Pancreas (tissue), 10 donors: Measurements from ENCODE around the gene RNF224. TPM values are rescaled to one million over a fixed set of nuclear protein-coding genes. Genes with fewer than 3 reads are reported as not detected.

Experiments
- ATAC-seq, 4 donors: fragments of 200-7000 bp; cut with Tn5 transposase; one replicate each; pipeline versions ENCODE4 v1.8.0 to v1.9.1; 2020; ENCODE audit warnings: mild to moderate bottlenecking in 4 of 4, moderate library complexity in 4 of 4
- DNase-seq, 6 donors: peaks; one replicate each; pipeline ENCODE4 v3.0.0-alpha.2; 2020
- FAIRE-seq: peaks from 2 replicates; lab custom pipeline; 2012; peaks lifted over from hg19 to GRCh38; lab: Jason Lieb, UNC
- H3K27ac ChIP-seq, 4 donors: fragments of 200-600 bp; sonication (generic); 1 replicate in 3 of 4; 2 replicates in 1 of 4; pipeline versions ENCODE4 v1.5.0 to v1.8.0; 2020
- H3K27me3 ChIP-seq, 4 donors: fragments of 200-600 bp; one replicate each; pipeline ENCODE4 v1.8.0; 2021
- H3K36me3 ChIP-seq, 3 donors: fragments of 200-600 bp; sonication (generic) in 1 of 3; one replicate each; pipeline versions ENCODE4 v1.5.0 to v1.8.0; 2020 to 2021
- H3K4me1 ChIP-seq, 3 donors: fragments of 200-600 bp; one replicate each; pipeline ENCODE4 v1.8.0; 2021
- H3K4me3 ChIP-seq, 4 donors: fragments of 200-600 bp; sonication (generic) in 2 of 4; one replicate each; pipeline versions ENCODE4 v1.5.0 to v1.8.0; 2020 to 2021
- H3K9me3 ChIP-seq, 4 donors: fragments of 200-600 bp; one replicate each; pipeline ENCODE4 v1.8.0; 2021
- CTCF ChIP-seq, 4 donors: fragments of 200-600 bp; sonication (generic) in 3 of 4; IDR thresholded peaks; one replicate each; pipeline versions ENCODE4 v1.5.0 to v1.8.0; 2021; ENCODE audit warnings: antibody characterized with exemption in 4 of 4
- WGBS, 2 donors: extraction: QIAGEN DNeasy Blood & Tissue Kit; methylation state at CpG; one replicate each; pipeline ENCODE4 v1.1.7; 2013; 5-methylcytosine and 5-hydroxymethylcytosine counted together
- intact Hi-C, 3 donors: fragments of 100-400 bp; cut with DNase I; formaldehyde crosslinking; loops; one replicate each; pipeline versions ENCODE4 v1.11.1 to v1.14.2; 2022
- polyA plus RNA-seq, 2 donors: library from polyadenylated mRNA; stranded (reverse); fragments of 200-250 nt; gene quantifications; one replicate each; pipeline ENCODE4 v1.2.3, GENCODE V29; 2013
- total RNA-seq, 6 donors: library from RNA; stranded (reverse); fragmentation: NEBNext Ultra II Directional in 4 of 6; extraction: Animal tissue kit (Norgen Biotek cat#: 25700) in 4 of 6; gene quantifications; one replicate each; pipeline versions ENCODE4 v1.2.1 to v1.2.4, GENCODE V29; 2021 to 2023
- donor health status: healthy with polysubstance abuse.
- donor health status: DM: no; HTN: no; CAD: no; lungs with moderate emphysema.
- donor health status: DM: no; HTN: no; CAD: no.
- donor health status: control.
- donor health status: control.
- donor health status: Bipolar disorder and iron deficiency.
- donor health status: DM: yes; HTN: yes; CAD: no.
- donor health status: DM: no; HTN: no; CAD: no.
- donor health status: DM: no; HTN: no; CAD: no.
- donor health status: DM: yes; HTN: yes; CAD: no.

Gene RNF224
- total and polyA plus RNA-seq, 8 donors, result 0.09 to 0.61 (median 0.61) TPM; not detected in 5

- no peaks in the 10 kb centered on the region for H3K27me3 ChIP-seq
- peaks cover 0 to 46% (median 38%) of the 10 kb centered on the region in 3 donors for H3K36me3 ChIP-seq
- 89 to 90% methylated on average over 48 of the region's 48 CpGs for WGBS, 2 donors
- ATAC-seq, result no peak
- H3K9me3 ChIP-seq, result no peaks in the 10 kb centered on the region
- intact Hi-C loops, result loop anchor here in 1 of 3 donors (5.0 kb wide), 1 partner anchor 68 kb away; no protein-coding TSS in a partner anchor
- peaks cover 19 to 26% (median 25%) of the 10 kb centered on the region in 3 donors for H3K4me1 ChIP-seq
- no peak overlapping the region for H3K27ac ChIP-seq
- DNase-seq, result peak in 1 of 6 donors; percentile 36
- TF ChIP-seq CTCF (IDR thresholded peaks at IDR 0.05), result no peak
- no peak overlapping the region for H3K4me3 ChIP-seq
- no peak for FAIRE-seq
Observed at GRCh38 chr9:137184881-137185660, 42.2 kb upstream of the RNF224 start.

GRCh38 chr9:137185921-137186320 is 41.4 kb upstream of the RNF224 start:
- intact Hi-C loops, result loop anchor here in 1 of 3 donors (5.0 kb wide), 1 partner anchor 69 kb away; no protein-coding TSS in a partner anchor
- Histone ChIP-seq H3K4me3 (no peak overlapping the region), H3K27me3 (no peaks in the 10 kb centered on the region), H3K36me3 (peaks cover 0 to 37% (median 31%) of the 10 kb centered on the region in 3 donors), H3K9me3 (no peaks in the 10 kb centered on the region), H3K27ac (no peak overlapping the region), H3K4me1 (peaks cover 25 to 34% (median 34%) of the 10 kb centered on the region in 3 donors)
- WGBS, 2 donors, result 89 to 92% methylated on average over 19 of the region's 19 CpGs
- TF ChIP-seq CTCF (IDR thresholded peaks at IDR 0.05), result no peak
- no peak for ATAC-seq
- FAIRE-seq, result no peak
- no peak for DNase-seq

GRCh38 chr9:137186385-137186784 is 40.9 kb upstream of the RNF224 start:
- no peaks in the 10 kb centered on the region for H3K9me3 ChIP-seq
- FAIRE-seq, result no peak
- H3K27me3 ChIP-seq, result no peaks in the 10 kb centered on the region
- TF ChIP-seq CTCF (IDR thresholded peaks at IDR 0.05), result no peak
- intact Hi-C loops, result loop anchor here in 1 of 3 donors (5.0 kb wide), 1 partner anchor 69 kb away; no protein-coding TSS in a partner anchor
- ATAC-seq, result no peak
- DNase-seq, result peak in 1 of 6 donors; percentile 61
- peaks cover 0 to 33% (median 27%) of the 10 kb centered on the region in 3 donors for H3K36me3 ChIP-seq
- peak overlapping the region in 1 of 4 donors; percentile 5 for H3K4me3 ChIP-seq
- 37 to 58% methylated on average over 6 of the region's 6 CpGs for WGBS, 2 donors
- no peak overlapping the region for H3K27ac ChIP-seq
- H3K4me1 ChIP-seq, result peaks cover 25 to 37% (median 34%) of the 10 kb centered on the region in 3 donors

- peaks cover 0 to 29% (median 18%) of the 10 kb centered on the region in 3 donors for H3K36me3 ChIP-seq
- no peaks in the 10 kb centered on the region for H3K27me3 ChIP-seq
- TF ChIP-seq CTCF (IDR thresholded peaks at IDR 0.05), result no peak
- ATAC-seq (no peak), FAIRE-seq (no peak), DNase-seq (no peak)
- no peak overlapping the region for H3K27ac ChIP-seq
- no peaks in the 10 kb centered on the region for H3K9me3 ChIP-seq
- intact Hi-C loops, result loop anchor here in 1 of 3 donors (5.0 kb wide), 1 partner anchor 70 kb away; no protein-coding TSS in a partner anchor
- WGBS, 2 donors, result 62 to 68% methylated on average over 15 of the region's 15 CpGs
- H3K4me3 ChIP-seq, result peak overlapping the region; percentile 86 to 97 (median 89)
- peaks cover 25 to 45% (median 34%) of the 10 kb centered on the region in 3 donors for H3K4me1 ChIP-seq
Observed at GRCh38 chr9:137187386-137187785, 39.9 kb upstream of the RNF224 start.
